Activated CD8-positive, alpha-beta memory T cell treated with anti-CD3 and anti-CD28 coated beads for 24 hours (primary cell): Measurements from ENCODE around the gene LRRIQ1.

ENCODE experiments used
- DNase-seq: peaks from one replicate; pipeline ENCODE4 v3.0.0-alpha.2; 2020

The LRRIQ1 gene

GRCh38 chr12:85058339-85058738, 22.2 kb downstream of the LRRIQ1 start:
- no peak for DNase-seq

- no peak for DNase-seq
Measured at GRCh38 chr12:85059594-85059993, 23.4 kb downstream of the LRRIQ1 start.

GRCh38 chr12:85060916-85061315, 24.8 kb downstream of the LRRIQ1 start:
- no peak for DNase-seq

DNA sequence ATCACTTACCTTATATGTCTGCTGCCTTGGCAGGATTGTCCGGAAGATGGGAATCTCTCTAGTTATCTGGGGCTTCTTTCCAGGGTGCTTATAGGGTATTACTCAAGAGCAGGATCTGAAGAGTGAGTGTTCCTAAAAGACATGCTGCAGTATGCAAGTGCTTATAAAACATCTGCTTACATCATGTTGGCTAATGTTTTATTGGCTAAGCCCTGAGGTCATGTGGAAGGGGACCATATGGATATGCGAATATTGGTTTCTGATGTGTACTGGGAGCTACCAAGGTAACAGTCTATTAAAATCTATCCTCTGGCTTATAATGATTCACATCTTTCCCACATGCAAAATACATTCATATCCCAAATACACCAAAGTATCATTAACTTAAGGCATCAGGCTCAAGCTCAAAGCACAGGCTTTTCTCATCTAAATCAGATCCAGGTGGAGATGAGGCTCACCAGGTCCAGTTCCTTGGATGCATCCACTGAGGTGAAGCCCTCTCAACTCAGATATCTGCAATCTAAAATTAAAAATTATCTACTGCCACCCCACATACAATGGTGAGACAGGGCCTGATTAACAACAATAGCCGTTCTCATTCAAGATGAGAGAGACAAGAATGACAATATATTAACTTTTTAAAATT, 29.8 kb downstream of the LRRIQ1 start:
- DNase-seq = no peak

- no peak for DNase-seq
Measured at GRCh38 chr12:85072826-85073225, 36.7 kb downstream of the LRRIQ1 start.

DNA sequence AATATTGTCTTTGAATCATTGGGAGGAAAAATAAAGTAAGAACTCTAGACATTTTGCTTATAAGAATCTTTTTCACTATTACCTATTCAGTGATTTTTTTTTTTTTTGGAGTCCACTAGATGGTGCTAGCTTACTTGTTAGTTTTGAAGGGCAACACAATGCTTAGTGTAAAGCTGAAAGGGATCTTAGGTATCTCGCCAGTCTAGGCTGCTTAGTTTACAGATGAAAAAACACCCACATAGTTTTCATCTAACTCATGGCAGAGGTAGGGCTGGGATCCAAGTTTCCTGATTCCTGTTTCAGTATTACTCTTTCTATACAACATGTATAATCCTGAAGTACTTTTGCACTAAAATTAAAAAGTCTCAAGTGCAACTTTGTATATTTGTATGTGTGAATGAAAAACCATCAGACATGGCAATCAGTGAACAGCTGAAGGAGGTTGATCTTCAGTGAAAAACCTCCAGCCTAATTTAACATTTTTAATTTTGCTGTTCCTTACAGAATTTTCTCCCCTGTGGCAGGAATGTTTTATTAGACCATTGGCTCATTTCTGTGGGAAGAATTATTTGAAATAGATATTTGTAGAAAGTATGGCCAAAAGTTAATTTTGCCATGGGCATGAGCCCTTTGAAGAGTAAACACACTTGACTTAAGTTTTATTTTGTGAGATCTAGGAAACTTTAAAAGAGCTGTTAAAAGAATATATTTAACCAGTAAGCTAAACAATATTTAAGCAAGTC, 40.7 kb downstream of the LRRIQ1 start:
- DNase-seq = no peak

DNA sequence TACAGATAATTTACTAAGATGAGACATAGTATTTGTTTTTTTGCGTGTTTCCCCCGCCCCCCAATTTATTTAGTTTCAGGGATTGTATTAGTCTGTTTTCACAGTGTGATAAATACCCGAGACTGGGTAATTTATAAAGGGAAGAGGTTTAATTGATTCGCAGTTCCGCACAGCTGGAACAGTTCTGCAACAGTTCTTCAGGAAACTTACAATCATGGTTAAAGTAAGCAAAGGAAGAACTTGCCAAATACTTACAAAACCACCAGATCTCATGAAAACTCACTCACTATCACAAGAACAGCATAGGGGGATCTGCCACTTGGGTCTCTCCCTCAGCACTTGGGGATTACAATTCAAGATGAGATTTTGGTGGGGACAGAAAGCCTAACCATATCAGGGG, 48.9 kb downstream of the LRRIQ1 start:
- DNase-seq = no peak

DNA sequence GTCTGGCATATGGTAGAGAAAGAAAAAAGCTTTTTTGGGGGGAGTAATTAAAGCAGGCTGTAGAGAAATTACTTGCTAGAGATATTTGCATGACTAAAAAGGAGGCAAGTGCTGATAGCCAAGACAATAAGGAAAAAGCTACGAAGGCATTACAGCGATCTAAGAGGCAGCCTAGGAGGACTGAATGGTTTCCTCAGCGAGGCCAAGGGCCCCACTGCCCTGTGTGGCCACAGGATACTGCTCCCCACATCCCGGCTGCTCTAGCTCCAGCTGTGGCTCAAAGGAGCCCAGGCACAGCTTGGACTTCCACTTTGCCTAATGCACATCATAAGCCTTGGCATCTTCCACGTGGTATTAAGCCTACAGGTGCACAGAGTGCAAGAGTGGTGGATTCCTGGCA, 53.6 kb downstream of the LRRIQ1 start:
- no peak for DNase-seq

DNA sequence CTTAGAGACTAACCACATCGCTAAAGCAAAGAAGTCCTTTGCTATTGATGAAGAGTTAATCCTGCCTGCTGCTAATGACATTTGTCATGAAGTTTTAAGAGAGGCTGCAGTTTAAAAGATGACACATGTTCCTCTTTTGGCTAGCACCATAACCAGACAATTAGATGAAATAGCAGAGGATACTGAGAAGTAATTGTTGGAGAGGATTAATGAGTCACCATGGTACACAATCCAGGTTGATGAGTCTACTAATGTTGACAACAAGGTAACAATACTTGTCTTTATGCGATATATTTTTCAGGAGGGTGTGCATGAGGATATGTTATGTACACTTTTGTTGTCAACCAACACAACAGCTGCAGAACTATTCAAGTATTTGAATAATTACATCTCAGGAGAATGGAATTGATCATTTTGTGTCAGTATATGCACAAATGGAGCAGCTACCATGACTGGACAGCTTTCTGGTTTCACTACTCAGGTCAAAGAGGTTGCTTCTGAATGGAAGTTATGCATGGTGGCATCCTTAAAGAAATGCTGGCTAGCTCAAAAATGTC, 56.7 kb downstream of the LRRIQ1 start:
- no peak for DNase-seq

DNA sequence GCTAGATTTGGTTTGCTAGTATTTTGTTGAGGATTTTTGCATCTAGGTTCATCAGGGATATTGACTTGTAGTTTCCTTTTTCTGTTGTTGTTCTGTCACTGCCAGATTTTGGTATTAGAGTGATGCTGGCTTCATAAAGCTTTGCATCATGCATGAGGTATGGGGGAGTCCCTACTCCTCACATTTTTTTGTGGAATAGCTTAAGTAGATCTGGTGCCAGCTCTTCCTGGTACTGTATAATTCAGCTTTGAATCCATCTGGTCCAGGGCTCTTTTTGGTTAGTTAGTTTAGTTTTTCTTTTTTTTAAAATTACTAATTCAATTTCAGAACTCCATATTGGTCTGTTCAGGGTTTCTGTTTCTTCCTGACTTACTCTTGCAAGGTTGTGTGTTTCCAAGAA, 59.4 kb downstream of the LRRIQ1 start:
- DNase-seq = no peak

DNA sequence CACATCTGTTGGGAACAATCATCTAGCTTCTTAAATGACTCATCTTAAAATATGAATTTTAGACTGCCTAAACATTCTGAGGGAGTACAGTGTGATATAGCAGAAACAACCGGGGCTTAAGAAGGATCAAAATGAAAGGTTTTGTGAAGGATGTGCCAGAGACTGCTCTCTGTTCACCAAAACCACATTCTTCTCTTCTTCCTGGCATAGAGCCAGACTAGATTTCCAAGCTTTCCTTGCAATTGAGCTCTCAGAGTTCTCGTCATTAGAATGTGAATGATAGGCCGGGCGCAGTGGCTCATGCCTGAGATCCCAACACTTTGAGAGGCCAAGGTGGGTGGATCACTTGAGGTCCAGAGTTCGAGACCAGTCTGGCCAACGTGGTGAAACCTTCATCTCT, 94.5 kb downstream of the LRRIQ1 start:
- no peak for DNase-seq

DNA sequence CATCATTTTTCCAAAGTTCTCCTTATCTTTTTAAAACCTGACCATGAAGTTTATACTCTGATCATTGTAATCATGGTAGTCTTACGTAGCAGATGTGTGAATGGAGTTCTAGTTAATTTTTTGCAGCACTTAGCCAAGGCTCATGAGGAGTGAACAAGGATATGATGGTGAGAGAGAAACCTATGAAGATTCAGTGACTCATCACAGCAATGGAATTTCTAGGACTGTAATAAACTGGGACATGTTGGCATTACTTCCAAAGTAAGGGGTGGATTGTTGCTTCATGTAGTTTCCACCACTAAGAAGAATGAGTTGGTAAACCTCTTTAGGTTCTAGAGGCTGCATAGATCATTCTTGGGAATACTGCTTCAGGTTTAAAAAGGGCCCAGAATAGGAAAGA, 102.7 kb downstream of the LRRIQ1 start:
- DNase-seq = no peak

DNA sequence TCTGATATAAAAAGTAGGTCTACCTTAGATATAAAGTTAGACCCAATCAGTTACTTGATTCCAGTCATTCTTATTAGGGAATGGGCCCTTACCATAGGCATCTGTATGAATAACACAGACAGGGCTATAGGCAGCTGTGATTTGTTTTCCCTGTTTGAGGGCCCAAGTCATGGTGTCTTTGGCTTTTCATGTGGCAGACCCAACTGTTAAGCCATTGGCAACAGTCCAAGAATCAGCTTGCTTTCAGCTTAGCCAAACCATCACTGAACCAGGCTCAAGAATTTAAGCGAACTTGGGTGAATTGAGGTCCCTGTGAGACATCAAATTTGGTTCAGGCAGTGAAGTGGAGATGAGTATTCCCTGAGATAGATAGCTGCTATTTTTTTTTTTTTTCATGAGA, 111.2 kb downstream of the LRRIQ1 start:
- DNase-seq = no peak

DNA sequence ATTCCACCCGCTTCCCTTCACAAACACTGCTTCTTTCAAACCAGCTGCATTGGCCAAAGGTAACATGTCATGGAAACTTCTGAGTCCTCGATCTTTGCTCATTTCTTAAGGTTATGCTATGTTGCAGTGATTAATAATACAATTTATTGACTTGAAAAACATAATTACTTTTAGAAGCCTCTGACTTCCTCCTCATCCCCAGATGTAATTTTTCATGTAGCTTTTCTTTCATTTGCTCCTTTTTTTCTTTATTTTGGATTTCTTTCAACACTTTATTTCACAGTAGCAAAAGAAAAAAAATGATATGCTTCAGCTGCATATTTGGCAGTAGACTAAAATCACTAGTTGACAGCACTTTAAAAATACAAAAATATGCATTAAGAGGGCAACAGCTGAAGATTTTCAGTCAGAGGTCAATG, 116.2 kb downstream of the LRRIQ1 start:
- DNase-seq = no peak

DNA sequence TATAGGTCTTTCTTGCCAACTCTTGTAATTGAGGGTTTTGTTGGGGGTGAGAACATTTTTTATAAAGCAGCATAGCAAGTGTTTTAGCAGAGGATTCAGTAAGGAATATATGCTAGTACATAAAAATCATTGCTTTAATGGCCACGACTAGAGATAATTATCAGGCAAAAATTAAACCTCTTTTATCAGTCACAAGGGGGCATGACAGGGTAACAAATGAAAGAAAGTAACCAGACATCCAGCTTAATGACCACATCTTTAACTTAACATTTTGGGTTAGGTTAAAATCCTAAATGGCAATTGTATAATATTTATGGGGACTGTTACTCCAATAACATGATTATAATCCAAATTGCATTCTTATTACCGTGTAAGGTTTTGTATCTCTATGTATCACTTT, 119.6 kb downstream of the LRRIQ1 start:
- no peak for DNase-seq

GRCh38 chr12:85156569-85156968, 120.4 kb downstream of the LRRIQ1 start:
- DNase-seq = no peak

GRCh38 chr12:85157035-85157603, 121.0 kb downstream of the LRRIQ1 start:
- no peak for DNase-seq

DNA sequence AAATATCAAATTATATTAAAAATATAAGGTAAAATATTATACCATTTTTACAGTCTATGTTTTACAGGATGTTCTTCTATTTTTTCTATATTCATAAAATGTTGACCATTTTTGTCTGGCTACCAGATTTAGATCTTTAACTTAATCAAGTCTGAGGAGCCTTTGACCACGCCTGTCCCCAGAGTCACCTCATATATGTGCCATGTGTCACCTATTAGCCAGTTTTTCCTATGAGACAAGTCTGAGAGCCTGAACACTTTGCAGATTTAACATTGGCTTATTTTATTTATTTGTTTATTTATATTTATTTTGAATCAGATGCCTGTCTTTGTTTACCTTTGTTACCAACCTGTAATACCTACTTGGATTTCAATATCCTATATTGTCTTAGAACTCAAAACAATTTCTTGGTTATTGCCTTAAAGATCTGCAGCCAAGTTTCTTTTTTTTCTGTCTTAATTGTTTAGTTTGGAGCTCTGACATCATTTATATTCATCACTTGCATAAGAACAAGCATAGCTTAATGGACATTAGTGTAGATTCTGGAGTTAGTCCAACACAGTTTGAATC, 127.7 kb downstream of the LRRIQ1 start:
- DNase-seq = no peak

DNA sequence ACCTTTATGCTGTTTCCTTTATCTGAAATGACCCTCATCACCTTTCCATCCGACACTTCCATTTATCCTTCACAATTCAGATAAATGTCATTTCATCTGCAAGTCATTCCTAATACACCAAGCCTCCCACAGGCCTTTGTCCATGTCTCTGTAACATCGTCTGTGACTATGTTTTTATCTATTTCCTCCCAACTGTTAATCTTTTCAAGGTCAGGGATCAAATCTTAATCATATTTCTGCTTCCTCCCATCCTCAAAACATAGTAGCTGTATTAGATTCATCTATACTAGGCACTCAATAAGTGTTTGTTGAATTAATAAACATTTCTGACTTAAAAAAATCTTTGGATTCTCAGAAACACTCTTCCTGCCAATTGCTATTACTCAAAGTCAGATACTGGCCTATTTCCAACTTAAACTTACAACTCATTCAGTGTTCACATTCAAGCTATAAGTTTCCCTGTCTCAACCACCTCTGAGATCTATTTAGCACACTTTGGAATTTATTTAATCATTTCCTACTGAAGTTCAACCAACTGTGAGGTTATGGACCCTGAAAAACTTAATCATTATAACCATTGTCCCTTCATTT, 143.6 kb downstream of the LRRIQ1 start:
- no peak for DNase-seq

DNA sequence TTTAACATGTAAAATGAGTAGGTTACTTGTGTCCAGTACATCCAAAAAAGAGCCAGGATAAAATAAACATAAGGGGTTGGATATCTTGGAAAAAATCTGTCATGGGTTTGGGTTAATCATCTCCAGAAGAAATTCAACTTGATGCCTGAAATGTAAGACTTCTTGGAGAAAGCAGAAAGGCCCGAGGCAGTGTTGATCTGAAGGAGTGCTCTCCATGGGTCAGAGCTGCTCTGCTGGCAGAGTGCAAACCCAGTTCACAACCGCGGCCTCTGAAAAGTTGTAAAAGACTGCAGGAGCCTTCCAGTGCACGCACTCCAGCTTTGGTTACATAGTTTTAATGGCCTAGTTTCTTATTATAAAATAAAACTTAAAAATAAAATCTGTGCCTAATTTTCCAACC, 146.5 kb downstream of the LRRIQ1 start:
- DNase-seq = no peak

DNA sequence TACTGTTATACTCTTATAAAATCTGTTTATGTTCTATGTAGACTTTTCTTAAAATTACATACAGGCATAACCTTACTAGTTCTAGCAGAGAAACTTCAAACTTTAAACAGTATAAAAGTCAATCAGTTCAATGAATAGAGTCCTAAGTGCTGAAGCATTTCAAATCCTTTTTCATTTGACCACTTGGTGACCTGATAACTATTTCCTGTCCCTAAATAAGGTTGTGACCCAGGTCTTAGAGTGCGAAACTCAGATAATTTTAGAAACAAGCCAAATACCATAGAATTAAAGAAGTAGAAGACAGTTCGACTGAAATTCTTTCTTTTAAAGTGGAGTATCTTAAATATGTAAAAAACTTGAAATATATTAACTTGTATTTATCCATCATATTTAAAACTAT, 147.7 kb downstream of the LRRIQ1 start:
- DNase-seq = no peak

- no peak for DNase-seq
Measured at GRCh38 chr12:85186236-85186635, 150.1 kb downstream of the LRRIQ1 start.

GRCh38 chr12:85188619-85189018, 152.5 kb downstream of the LRRIQ1 start:
- DNase-seq = no peak
